ENCODE measurements around the gene FGD5.

DNA sequence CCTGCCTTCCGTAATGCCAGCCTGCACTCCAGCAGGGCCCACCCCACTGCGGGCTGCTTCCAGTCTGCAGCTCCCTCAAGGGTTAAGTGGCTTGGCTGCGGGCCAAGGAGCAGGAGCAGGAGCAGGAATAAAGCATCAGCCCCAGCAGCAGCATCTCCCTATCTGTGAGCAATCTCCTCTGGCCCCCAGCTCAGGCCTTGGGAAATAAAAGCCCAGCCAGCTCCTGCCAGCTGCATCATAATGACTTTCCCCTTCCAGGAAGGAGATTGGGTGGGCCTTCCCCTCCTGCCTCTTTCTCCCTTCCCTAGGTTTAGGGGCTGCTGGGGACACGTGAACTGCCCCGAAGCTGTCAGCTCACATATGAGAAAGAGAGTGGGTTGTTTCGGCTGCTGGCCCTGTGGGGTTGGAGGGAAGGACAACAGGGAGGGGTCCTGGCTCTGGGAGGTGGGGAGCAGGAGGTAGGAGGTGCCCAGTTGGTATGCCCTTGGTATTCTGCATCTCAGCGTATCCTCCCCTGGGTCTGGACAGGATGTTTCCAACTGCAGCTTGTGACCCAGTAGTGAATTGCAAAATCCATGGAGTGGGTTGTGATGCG, 34.6 kb upstream of the FGD5 start:
- TF ChIP-seq POLR2A (IDR thresholded peaks at IDR 0.05): no peak
- TF ChIP-seq, protein P1, sequence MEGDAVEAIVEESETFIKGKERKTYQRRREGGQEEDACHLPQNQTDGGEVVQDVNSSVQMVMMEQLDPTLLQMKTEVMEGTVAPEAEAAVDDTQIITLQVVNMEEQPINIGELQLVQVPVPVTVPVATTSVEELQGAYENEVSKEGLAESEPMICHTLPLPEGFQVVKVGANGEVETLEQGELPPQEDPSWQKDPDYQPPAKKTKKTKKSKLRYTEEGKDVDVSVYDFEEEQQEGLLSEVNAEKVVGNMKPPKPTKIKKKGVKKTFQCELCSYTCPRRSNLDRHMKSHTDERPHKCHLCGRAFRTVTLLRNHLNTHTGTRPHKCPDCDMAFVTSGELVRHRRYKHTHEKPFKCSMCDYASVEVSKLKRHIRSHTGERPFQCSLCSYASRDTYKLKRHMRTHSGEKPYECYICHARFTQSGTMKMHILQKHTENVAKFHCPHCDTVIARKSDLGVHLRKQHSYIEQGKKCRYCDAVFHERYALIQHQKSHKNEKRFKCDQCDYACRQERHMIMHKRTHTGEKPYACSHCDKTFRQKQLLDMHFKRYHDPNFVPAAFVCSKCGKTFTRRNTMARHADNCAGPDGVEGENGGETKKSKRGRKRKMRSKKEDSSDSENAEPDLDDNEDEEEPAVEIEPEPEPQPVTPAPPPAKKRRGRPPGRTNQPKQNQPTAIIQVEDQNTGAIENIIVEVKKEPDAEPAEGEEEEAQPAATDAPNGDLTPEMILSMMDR (IDR thresholded peaks at IDR 0.05): no peak

All from esophagus squamous epithelium (tissue), 4 donors.